PC-9 (cell line): ENCODE measurements around the gene PAQR7. TPM values are rescaled to one million over a fixed set of nuclear protein-coding genes. Genes with fewer than 3 reads are reported as not detected.

Source experiments
- BruUV-seq: library from RNA; stranded (reverse); fragments of 400-500 nt; replicated peaks from 2 replicates; lab custom pipeline; 2021; lab: Mats Ljungman, UMichigan
- CTCF ChIA-PET: fragments of 300-600 bp; sonication (Branson Sonifier 250); formaldehyde crosslinking; loops from one replicate; lab custom pipeline; 2022; ENCODE audit warnings: antibody characterized with exemption; lab: Charles Lee
- POLR2A ChIA-PET: fragments of 300-600 bp; sonication (Branson Sonifier 250); formaldehyde crosslinking; loops from one replicate; lab custom pipeline; 2022; ENCODE audit warnings: antibody characterized with exemption; ENCODE audit not compliant: unreplicated experiment; lab: Charles Lee
- DNase-seq, 2 experiments: peaks; one replicate each; pipeline versions ENCODE4 v3.0.0 to v3.0.0-alpha.2; 2015 to 2022; ENCODE audit warnings: mixed read lengths in 1 of 2
- H2AFZ ChIP-seq: fragments of 200-600 bp; sonication (generic); 2 replicates; pipeline ENCODE4 v1.8.1; 2017; ENCODE audit warnings: antibody characterized with exemption
- H3F3A ChIP-seq: fragments of 200-600 bp; sonication (generic); 2 replicates; pipeline ENCODE4 v1.8.1; 2017; ENCODE audit warnings: antibody characterized with exemption, mild to moderate bottlenecking, low read depth; ENCODE audit not compliant: insufficient read depth
- H3K27ac ChIP-seq: fragments of 200-600 bp; sonication (generic); 2 replicates; pipeline ENCODE4 v1.6.1; 2016; ENCODE audit warnings: mixed run types
- H3K27me3 ChIP-seq: fragments of 200-600 bp; sonication (generic); 2 replicates; pipeline ENCODE4 v1.6.1; 2016; ENCODE audit warnings: low read depth, mixed run types; ENCODE audit not compliant: insufficient read depth
- H3K36me3 ChIP-seq: fragments of 200-600 bp; sonication (generic); 2 replicates; pipeline ENCODE4 v1.6.1; 2016; ENCODE audit warnings: low read depth, mixed run types
- H3K4me1 ChIP-seq: fragments of 200-600 bp; sonication (generic); replicated peaks from 2 replicates; pipeline ENCODE4 v1.6.1; 2016; ENCODE audit warnings: mixed run types; ENCODE audit not compliant: insufficient read depth
- H3K4me2 ChIP-seq: fragments of 200-600 bp; sonication (generic); 2 replicates; pipeline ENCODE4 v1.6.1; 2017; ENCODE audit warnings: mixed run types
- H3K4me3 ChIP-seq: fragments of 200-600 bp; sonication (generic); 2 replicates; pipeline ENCODE4 v1.6.1; 2016; ENCODE audit warnings: mixed run types
- H3K79me2 ChIP-seq: fragments of 200-600 bp; sonication (generic); 2 replicates; pipeline ENCODE4 v1.6.1; 2017; ENCODE audit warnings: low read depth, mixed run types
- H3K9me2 ChIP-seq: fragments of 200-600 bp; sonication (generic); 2 replicates; pipeline ENCODE4 v1.8.1; 2017; ENCODE audit warnings: mild to moderate bottlenecking; ENCODE audit not compliant: insufficient read depth
- H3K9me3 ChIP-seq: fragments of 200-600 bp; sonication (generic); 2 replicates; pipeline ENCODE4 v1.8.1; 2016; ENCODE audit warnings: low read depth; ENCODE audit not compliant: insufficient read depth
- H4K20me1 ChIP-seq: fragments of 200-600 bp; sonication (generic); 2 replicates; pipeline ENCODE4 v1.8.1; 2017; ENCODE audit not compliant: insufficient read depth
- EZH2 ChIP-seq: fragments of 200-600 bp; sonication (generic); IDR thresholded peaks from 2 replicates; pipeline ENCODE4 v1.8.0; 2017; ENCODE audit warnings: antibody characterized with exemption, low read depth
- intact Hi-C: fragments of 100-400 bp; cut with micrococcal nuclease; formaldehyde crosslinking; loops from one replicate; pipeline ENCODE4 v1.10.0; 2022; ENCODE audit not compliant: unreplicated experiment
- total RNA-seq: library from RNA; stranded (reverse); gene quantifications from 2 replicates; pipeline ENCODE4 v1.2.3, GENCODE V29; 2021
- TF ChIP-seq, protein P1 (sequence below): fragments of 200-600 bp; sonication (generic); conservative IDR thresholded peaks from 2 replicates; pipeline ENCODE4 v1.6.1; 2017; ENCODE audit warnings: mixed run types, antibody characterized with exemption, mild to moderate bottlenecking, moderate library complexity

The PAQR7 gene
- total RNA-seq, 1 experiment from 2014 or later, result 34.0 TPM

DNA sequence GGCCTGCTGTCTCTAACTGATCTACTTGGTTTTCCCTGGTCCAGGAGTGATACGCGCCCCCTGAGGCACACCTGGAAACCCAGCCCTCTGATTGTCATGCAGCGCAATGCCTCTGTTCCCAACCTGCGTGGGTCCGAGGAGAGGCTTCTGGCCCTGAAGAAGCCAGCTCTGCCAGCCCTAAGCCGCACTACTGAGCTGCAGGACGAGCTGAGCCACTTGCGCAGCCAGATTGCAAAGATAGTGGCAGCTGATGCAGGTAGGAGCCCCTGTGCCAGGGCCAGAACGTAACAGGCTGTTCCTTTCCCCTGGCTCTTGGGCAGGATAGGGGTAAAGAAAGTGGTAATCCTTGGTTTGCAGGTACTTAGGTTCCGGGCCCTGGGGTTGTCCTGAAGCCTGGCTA lies 48.9 kb downstream of the PAQR7 start:
- H2AFZ ChIP-seq, result no peak overlapping the region
- no TSS peak for BruUV-seq
- no peaks in the 10 kb centered on the region for H3K9me2 ChIP-seq
- H3K9me3 ChIP-seq, result no peaks in the 10 kb centered on the region
- DNase-seq, result no peak
- ChIA-PET POLR2A (no interaction called here), CTCF (no interaction called here)
- no peaks in the 10 kb centered on the region; the same call in 1 of the 2 replicates for H3K36me3 ChIP-seq
- H3K4me3 ChIP-seq, result no peak overlapping the region
- H3K4me2 ChIP-seq, result no peak overlapping the region
- H3K79me2 ChIP-seq, result peaks cover 5% of the 10 kb centered on the region; the same call in 1 of the 2 replicates
- H4K20me1 ChIP-seq, result no peaks in the 10 kb centered on the region
- H3K4me1 ChIP-seq, result no peaks in the 10 kb centered on the region
- TF ChIP-seq, protein P1, sequence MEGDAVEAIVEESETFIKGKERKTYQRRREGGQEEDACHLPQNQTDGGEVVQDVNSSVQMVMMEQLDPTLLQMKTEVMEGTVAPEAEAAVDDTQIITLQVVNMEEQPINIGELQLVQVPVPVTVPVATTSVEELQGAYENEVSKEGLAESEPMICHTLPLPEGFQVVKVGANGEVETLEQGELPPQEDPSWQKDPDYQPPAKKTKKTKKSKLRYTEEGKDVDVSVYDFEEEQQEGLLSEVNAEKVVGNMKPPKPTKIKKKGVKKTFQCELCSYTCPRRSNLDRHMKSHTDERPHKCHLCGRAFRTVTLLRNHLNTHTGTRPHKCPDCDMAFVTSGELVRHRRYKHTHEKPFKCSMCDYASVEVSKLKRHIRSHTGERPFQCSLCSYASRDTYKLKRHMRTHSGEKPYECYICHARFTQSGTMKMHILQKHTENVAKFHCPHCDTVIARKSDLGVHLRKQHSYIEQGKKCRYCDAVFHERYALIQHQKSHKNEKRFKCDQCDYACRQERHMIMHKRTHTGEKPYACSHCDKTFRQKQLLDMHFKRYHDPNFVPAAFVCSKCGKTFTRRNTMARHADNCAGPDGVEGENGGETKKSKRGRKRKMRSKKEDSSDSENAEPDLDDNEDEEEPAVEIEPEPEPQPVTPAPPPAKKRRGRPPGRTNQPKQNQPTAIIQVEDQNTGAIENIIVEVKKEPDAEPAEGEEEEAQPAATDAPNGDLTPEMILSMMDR, result no peak
- TF ChIP-seq EZH2, result no peak
- intact Hi-C loops, result no loop called here
- H3K27ac ChIP-seq, result no peak overlapping the region
- no peaks in the 10 kb centered on the region for H3F3A ChIP-seq
- H3K27me3 ChIP-seq, result no peaks in the 10 kb centered on the region

DNA sequence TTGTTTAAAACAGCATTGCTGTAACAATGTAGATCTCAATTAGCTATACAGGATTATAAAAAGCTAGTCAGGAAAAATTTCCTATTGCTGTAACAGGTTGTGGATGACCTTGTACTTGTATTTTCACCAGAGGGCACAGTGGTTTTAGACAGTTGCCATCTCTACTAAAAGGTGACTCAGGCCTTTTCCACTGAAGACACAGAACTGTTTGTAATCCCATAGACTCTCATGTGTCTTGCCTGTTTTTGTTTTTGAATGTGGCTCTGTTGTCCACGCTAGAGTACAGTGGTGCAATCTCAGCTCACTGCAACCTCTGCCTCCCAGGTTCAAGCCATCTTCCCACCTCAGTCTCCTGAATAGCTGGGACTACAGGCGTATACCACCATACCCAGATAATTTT lies 49.9 kb downstream of the PAQR7 start:
- Histone ChIP-seq H3F3A (no peaks in the 10 kb centered on the region), H4K20me1 (no peaks in the 10 kb centered on the region), H3K4me3 (no peak overlapping the region), H3K36me3 (no peaks in the 10 kb centered on the region; the same call in 1 of the 2 replicates), H3K9me2 (no peaks in the 10 kb centered on the region), H3K4me2 (no peak overlapping the region), H2AFZ (no peak overlapping the region), H3K79me2 (peaks cover 15% of the 10 kb centered on the region), H3K4me1 (peaks cover 6% of the 10 kb centered on the region; the same call in 1 of the 2 replicates), H3K9me3 (no peaks in the 10 kb centered on the region), H3K27me3 (no peaks in the 10 kb centered on the region), H3K27ac (no peak overlapping the region)
- POLR2A ChIA-PET, result interaction anchor here (0.6 kb wide), 1 partner anchor 38 kb away, joined by 3 read pairs; no protein-coding TSS in a partner anchor
- DNase-seq, result no peak
- CTCF ChIA-PET, result interaction anchor here (0.6 kb wide), 1 partner anchor 388 kb away, joined by 6 read pairs; no protein-coding TSS in a partner anchor
- BruUV-seq, result no TSS peak
- TF ChIP-seq EZH2, result no peak
- TF ChIP-seq, protein P1, result no peak
- intact Hi-C loops, result no loop called here

DNA sequence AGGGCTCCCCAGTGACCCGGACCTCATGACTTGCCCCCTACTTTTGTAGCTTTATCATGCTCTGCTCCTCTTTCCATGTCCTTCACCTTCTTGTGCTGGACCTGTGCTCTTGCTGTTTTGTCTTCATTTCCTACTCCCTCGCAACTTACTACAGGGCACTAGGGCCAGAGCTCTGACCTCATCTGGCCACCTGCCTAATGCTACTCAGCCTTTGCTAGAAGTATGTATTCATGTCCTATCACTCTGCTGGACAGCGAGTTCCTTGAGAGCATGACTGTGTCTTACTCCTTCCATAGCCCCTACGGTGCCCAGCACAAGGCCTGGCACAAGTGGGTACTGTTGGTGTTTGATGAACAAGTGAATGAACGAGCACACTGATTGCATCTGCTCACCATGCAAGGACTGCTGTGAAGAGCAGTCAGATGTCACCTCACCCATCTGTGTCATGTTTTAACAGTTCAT lies 53.8 kb downstream of the PAQR7 start:
- H3K9me3 ChIP-seq, result no peaks in the 10 kb centered on the region
- TSS peak; percentile 25 for BruUV-seq
- no peak for DNase-seq
- peaks cover 10% of the 10 kb centered on the region for H3F3A ChIP-seq
- TF ChIP-seq EZH2, result no peak
- TF ChIP-seq, protein P1, result no peak
- no peak overlapping the region for H2AFZ ChIP-seq
- intact Hi-C loops, result loop anchor here (5.0 kb wide), 2 partner anchors 71 to 86 kb away; partner anchors contain the start of gene STMN1
- peak overlapping the region; percentile 98 for H3K4me2 ChIP-seq
- peaks cover 16% of the 10 kb centered on the region for H3K4me1 ChIP-seq
- no peaks in the 10 kb centered on the region for H3K36me3 ChIP-seq
- POLR2A ChIA-PET, result no interaction called here
- H3K27ac ChIP-seq, result no peak overlapping the region
- H3K9me2 ChIP-seq, result no peaks in the 10 kb centered on the region
- no peaks in the 10 kb centered on the region for H3K27me3 ChIP-seq
- H3K4me3 ChIP-seq, result no peak overlapping the region
- no peaks in the 10 kb centered on the region for H4K20me1 ChIP-seq
- H3K79me2 ChIP-seq, result peaks cover 27% of the 10 kb centered on the region
- CTCF ChIA-PET, result interaction anchor here (0.6 kb wide), 1 partner anchor 319 kb away, joined by 5 read pairs; no protein-coding TSS in a partner anchor
